Parathyroid adenoma (tissue), 2 donors: ENCODE measurements around the gene MRPL14.

Source experiments
- H2AFZ ChIP-seq: fragments of 300-600 bp; sonication (generic); one replicate; pipeline ENCODE4 v1.7.0; 2017; ENCODE audit warnings: antibody characterized with exemption, mild to moderate bottlenecking
- H3K27ac ChIP-seq: fragments of 300-600 bp; sonication (generic); one replicate; pipeline ENCODE4 v1.7.0; 2017
- H3K27me3 ChIP-seq: fragments of 300-600 bp; sonication (generic); one replicate; pipeline ENCODE4 v1.7.0; 2017; ENCODE audit warnings: low read length; ENCODE audit not compliant: control insufficient read depth, insufficient read depth
- H3K36me3 ChIP-seq: fragments of 300-600 bp; sonication (generic); one replicate; pipeline ENCODE4 v1.7.0; 2017; ENCODE audit warnings: low read length; ENCODE audit not compliant: control insufficient read depth, insufficient read depth
- H3K4me1 ChIP-seq: fragments of 300-600 bp; sonication (generic); one replicate; pipeline ENCODE4 v1.7.0; 2017; ENCODE audit warnings: control low read depth
- H3K4me2 ChIP-seq: fragments of 300-600 bp; sonication (generic); one replicate; pipeline ENCODE4 v1.7.0; 2017; ENCODE audit warnings: low read length
- H3K4me3 ChIP-seq: fragments of 300-600 bp; sonication (generic); one replicate; pipeline ENCODE4 v1.7.0; 2017; ENCODE audit warnings: low read depth, low read length
- H3K79me2 ChIP-seq: fragments of 300-600 bp; sonication (generic); one replicate; pipeline ENCODE4 v1.7.0; 2017; ENCODE audit warnings: control low read depth
- H3K9ac ChIP-seq: fragments of 300-600 bp; sonication (generic); one replicate; pipeline ENCODE4 v1.7.0; 2017; ENCODE audit warnings: mild to moderate bottlenecking
- H3K9me3 ChIP-seq: fragments of 300-600 bp; sonication (generic); one replicate; pipeline ENCODE4 v1.7.0; 2017; ENCODE audit warnings: low read length; ENCODE audit not compliant: control insufficient read depth
- TF ChIP-seq, protein P1 (sequence below): fragments of 300-600 bp; sonication (generic); IDR thresholded peaks from one replicate; pipeline ENCODE4 v1.7.0; 2017; ENCODE audit warnings: antibody characterized with exemption, mild to moderate bottlenecking
- donor health status: primary hyperparathyroidism.

The MRPL14 gene

DNA sequence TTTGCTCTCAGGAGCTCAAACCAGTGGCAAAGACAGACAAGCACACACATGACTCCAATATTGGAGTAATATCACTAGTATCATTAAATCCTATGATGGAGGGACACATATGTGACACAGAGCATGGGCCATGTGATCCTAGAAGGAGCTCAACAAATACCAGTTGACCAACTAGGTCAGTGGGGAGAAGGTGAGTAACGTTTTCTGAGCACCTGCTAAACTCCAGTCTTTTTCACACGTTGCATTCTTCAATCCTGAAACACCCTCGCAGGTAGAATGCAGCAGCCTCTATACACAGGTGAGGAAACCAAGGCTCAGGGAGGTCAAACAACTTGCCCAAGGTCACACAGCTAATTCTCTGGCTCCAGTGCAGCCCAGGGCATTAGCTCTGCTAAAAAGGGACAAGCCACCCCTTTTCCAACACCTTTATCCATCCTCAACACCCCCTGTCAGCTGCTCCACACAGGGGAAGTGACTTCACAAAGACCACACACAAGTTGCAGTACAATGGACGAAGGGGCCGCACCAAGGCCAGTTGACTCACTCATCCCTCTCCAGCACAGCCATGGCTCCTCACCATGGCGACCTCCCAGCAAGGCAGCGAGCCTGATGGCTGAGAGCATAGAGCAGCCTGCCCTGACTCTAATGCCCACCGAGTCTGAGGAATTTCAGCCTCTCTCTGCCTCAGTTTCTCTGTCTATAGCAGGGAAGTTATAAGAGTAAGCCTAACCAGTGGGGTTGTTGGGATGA lies 35.8 kb upstream of the MRPL14 start:
- Histone ChIP-seq H3K4me1 (no peaks in the 10 kb centered on the region), H3K9me3 (no peaks in the 10 kb centered on the region), H3K79me2 (no peaks in the 10 kb centered on the region), H2AFZ (no peak overlapping the region), H3K9ac (no peak overlapping the region), H3K27ac (no peak overlapping the region), H3K27me3 (no peaks in the 10 kb centered on the region), H3K4me2 (no peak overlapping the region), H3K36me3 (no peaks in the 10 kb centered on the region), H3K4me3 (no peak overlapping the region)
- TF ChIP-seq, protein P1, sequence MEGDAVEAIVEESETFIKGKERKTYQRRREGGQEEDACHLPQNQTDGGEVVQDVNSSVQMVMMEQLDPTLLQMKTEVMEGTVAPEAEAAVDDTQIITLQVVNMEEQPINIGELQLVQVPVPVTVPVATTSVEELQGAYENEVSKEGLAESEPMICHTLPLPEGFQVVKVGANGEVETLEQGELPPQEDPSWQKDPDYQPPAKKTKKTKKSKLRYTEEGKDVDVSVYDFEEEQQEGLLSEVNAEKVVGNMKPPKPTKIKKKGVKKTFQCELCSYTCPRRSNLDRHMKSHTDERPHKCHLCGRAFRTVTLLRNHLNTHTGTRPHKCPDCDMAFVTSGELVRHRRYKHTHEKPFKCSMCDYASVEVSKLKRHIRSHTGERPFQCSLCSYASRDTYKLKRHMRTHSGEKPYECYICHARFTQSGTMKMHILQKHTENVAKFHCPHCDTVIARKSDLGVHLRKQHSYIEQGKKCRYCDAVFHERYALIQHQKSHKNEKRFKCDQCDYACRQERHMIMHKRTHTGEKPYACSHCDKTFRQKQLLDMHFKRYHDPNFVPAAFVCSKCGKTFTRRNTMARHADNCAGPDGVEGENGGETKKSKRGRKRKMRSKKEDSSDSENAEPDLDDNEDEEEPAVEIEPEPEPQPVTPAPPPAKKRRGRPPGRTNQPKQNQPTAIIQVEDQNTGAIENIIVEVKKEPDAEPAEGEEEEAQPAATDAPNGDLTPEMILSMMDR: no peak

DNA sequence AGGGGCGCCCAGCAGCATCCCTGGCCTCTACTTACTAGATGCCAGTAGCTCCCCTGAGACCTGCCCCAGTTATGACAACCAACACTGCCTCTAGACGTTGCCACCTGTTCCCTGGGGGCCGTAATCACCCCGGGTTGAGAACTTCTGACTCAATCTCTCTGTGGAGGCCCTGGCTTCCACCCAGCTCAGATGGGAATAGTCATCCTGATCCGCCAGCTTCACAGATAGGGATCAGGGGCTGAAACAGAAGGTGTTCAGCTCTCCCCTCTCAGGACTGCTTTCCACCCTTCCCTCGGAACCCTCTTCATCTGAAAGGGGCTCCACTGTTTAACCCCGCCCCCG lies 34.7 kb upstream of the MRPL14 start:
- no peaks in the 10 kb centered on the region for H3K27me3 ChIP-seq
- H3K36me3 ChIP-seq: no peaks in the 10 kb centered on the region
- H3K79me2 ChIP-seq: no peaks in the 10 kb centered on the region
- H3K4me3 ChIP-seq: no peak overlapping the region
- no peaks in the 10 kb centered on the region for H3K9me3 ChIP-seq
- H3K4me2 ChIP-seq: no peak overlapping the region
- no peak overlapping the region for H2AFZ ChIP-seq
- no peak overlapping the region for H3K9ac ChIP-seq
- TF ChIP-seq, protein P1: no peak
- H3K4me1 ChIP-seq: no peaks in the 10 kb centered on the region
- H3K27ac ChIP-seq: no peak overlapping the region

DNA sequence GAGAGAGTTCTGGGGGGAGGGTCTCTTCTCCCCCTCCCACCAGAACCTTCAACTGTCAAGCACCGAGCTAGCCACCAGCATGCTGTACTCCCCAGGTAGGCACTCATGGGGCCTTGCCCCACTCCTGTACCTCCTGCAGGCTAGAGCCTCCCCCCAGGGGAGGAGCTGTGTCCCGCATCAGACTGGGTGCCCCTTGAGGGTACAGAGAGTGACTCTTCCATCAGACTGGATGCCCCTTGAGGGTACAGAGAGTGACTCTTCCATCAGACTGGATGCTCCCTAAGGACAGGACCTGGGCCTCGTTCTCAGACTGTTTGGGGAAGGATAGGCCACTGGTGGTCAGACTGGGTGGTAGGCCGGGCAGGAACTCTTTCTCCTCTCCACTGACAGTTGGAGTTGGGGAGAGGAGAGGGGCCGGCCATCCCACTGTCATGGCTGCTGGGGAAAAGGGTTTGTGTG lies 31.5 kb upstream of the MRPL14 start, which contains the start of gene CAPN11:
CAPN11 (plus strand) TSS at position 51 of the 459 bp plus-strand sequence; CDS start at position 80, 29 bp downstream.
- no peak within 1 kb of the TSS for H3K4me3 ChIP-seq
- TF ChIP-seq, protein P1: no peak
- no peak within 1 kb of the TSS for H3K9ac ChIP-seq
- H3K27ac ChIP-seq: no peak within 1 kb of the TSS
- H3K79me2 ChIP-seq: no peaks in the 10 kb centered on the region
- no peak within 1 kb of the TSS for H2AFZ ChIP-seq
- H3K27me3 ChIP-seq: no peaks in the 10 kb centered on the region
- no peaks in the 10 kb centered on the region for H3K4me1 ChIP-seq
- no peak within 1 kb of the TSS for H3K4me2 ChIP-seq
- no peaks in the 10 kb centered on the region for H3K36me3 ChIP-seq
- H3K9me3 ChIP-seq: no peaks in the 10 kb centered on the region

DNA sequence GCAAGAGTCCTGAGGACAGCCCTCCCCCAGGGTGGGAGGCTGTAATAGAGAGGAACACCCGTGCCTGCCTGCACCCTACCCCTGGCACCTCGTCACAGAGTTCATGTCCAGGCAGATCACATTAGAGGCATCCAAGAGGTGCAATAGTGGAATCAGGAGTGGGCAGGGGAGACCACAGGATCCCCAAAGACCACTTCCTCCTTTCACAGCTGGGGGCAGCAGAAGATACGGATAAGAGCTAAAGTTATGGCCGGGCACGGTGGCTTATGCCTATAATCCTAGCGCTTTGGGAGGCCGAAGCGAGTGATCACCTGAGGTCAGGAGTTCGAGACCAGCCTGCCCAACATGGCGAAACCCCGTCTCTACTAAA lies 29.9 kb upstream of the MRPL14 start:
- Histone ChIP-seq H2AFZ (no peak overlapping the region), H3K27ac (no peak overlapping the region), H3K79me2 (no peaks in the 10 kb centered on the region), H3K4me2 (no peak overlapping the region), H3K4me3 (no peak overlapping the region), H3K4me1 (no peaks in the 10 kb centered on the region), H3K9me3 (no peaks in the 10 kb centered on the region), H3K36me3 (no peaks in the 10 kb centered on the region), H3K27me3 (no peaks in the 10 kb centered on the region), H3K9ac (no peak overlapping the region)
- TF ChIP-seq, protein P1: no peak
